Left cardiac atrium (tissue), 4 donors: ENCODE data around the gene ASB1. TPM values are rescaled to one million over a fixed set of nuclear protein-coding genes. Genes with fewer than 3 reads are reported as not detected.

Experiments used
- ATAC-seq, 2 donors: fragments of 200-7000 bp; cut with Tn5 transposase; one replicate each; pipeline ENCODE4 v1.9.1; 2020; ENCODE audit warnings: mild to moderate bottlenecking in 2 of 2, moderate library complexity in 2 of 2
- DNase-seq: peaks from one replicate; pipeline ENCODE4 v3.0.0-alpha.2; 2020
- intact Hi-C, 2 donors: fragments of 100-400 bp; cut with DNase I; formaldehyde crosslinking; loops; one replicate each; pipeline versions ENCODE4 v1.14.1 to v1.15.1; 2022 to 2023
- total RNA-seq, 2 donors: library from RNA; stranded (reverse); fragmentation: NEBNext Ultra II Directional; extraction: Animal tissue kit (Norgen Biotek cat#: 25700); gene quantifications; one replicate each; pipeline ENCODE4 v1.2.1, GENCODE V29; 2021
- donor health status: DM: no; HTN: yes; CAD: no.
- donor health status: DM: no; HTN: yes; CAD: no; lungs with severe emphysema.
- donor health status: DM: yes; HTN: yes; CAD: no.
- donor health status: Dilated cardiomyopathy.

ASB1 gene
- total RNA-seq, 2 donors from 2014 or later: 43.2 to 51.7 TPM

DNA sequence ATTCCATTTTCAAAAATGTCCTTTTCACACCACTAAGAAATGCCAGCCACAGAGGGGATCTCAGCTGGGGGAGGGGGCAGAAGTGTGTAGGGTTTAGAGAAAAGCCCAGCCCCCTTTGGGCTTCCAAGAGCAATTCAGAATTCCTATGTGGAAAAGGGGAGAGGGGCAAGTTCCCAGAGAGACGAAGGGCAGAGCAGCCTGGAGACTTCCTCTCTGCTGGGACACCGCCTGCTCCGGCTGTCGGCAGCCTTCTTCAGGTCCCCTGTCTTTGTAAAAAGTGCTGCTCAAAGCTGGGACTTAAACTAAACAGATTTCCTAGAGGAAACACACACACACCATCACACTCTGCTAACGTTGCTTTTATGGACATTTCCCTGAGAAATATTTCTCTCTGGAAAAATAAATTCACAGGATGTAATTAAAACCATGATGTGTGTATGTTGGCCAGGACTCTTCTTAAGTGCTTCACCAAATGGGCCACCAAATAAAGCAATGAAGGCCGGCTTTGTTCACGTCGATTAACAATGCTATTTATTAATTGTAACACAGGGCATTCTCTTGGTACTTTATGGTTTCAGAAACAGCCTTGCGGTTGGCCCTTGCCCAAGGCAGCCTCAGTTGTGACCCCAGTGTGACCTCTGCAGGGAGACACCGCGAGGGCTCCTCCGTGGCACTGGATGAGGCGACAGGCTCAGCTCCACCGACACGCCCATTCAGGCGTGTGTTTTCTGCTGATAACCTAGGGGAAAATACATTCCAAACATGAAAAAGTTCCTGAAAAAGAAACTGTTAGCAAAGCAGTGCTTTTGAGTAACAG is 5.6 kb upstream of the ASB1 start:
- DNase-seq: no peak
- intact Hi-C loops: no loop called here
- ATAC-seq: no peak

DNA sequence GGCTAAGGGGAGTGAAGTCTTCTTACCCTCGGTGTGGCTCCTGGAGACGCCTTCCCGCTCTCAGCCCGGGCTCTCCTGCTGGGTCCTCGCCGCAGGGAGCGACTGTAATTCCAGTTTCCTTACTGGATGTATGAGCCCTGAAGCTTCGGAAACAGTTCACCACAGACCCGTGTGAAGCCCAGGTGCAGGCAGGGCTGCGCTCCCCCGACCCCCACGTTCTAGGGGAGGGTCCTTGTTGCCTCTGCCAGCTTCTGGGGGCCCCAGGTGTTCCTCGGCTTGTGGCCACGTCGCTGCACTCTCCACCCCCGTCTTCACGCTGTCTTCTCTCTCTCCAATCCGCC is 5.1 kb upstream of the ASB1 start:
- ATAC-seq (no peak), DNase-seq (no peak)
- intact Hi-C loops: no loop called here

DNA sequence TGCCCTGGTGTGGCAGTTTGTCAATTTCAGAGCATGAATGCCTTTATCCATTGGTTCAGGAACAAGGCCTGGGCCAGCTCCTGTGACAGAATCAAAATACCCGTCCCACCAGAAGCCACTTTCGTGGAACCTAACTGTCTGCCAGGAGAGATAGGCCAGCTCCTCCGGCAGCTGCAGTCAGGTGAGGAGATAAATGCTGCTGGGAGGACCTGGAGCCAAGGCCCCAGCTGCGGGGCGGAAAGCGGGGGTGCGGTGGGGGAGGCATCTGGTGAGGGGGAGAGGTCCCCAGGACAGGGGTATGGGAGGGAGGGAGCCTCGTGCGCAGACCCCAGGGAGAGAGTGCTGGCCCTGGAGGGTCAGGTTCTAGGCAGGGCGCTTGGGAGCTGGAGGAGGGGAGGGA is 4.4 kb upstream of the ASB1 start:
- ATAC-seq (no peak), DNase-seq (no peak)
- intact Hi-C loops: no loop called here

DNA sequence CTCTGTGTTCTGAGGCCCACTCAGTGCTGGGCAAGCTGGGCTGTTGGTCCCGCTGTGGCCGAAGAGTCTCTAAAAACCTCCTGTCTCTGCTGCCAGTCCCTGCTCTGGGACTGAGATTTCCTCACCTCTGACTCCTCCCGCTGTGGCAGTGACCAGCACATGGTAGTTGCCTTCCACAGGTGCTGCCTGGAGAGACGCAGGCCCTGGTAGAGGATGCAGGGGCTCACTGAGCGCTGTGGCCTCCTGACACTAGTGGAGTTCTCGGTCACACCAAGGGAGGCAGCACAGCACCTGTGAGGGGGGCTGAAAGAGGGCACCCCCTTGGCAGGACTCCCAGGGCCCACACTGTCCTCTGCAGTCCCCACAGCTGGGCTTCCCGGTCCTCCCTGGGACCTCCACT is 3.8 kb upstream of the ASB1 start:
- intact Hi-C loops: no loop called here
- ATAC-seq (no peak), DNase-seq (no peak)

DNA sequence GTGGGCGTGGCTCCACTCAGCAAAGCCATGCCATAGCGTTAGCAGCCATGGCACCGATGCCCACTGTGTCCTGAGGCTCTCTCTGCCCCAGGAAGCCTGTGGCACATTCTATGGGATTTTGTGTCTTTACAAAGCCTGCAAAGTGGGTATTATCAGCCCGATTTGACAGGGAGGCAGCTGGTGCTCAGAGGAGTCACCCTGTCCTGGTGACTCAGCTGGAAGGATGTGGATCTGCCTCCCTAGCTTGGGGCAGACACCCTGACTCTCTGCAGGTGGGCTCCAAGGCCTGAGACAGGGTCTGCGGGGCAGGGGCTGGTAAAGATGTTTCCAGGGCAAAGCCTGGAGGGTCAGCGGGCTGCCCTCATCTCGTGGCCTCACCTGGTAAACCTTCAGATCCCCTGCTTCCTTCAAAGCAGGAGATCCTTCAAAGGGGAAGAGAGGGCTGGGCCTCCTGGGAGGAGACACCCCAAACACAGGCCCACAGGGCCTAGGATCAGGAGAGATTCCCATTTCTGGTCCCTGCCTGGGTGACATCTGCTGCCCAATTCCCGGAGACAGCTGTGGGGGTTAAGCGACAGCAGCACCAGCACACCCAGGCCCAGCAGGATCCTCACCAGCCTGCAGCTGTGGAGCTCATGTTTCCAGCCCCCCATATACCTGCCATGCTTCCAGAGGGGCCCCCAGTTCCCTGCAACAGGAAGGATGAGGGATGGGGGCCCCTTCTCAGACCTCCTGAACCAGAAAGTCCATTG is 3.0 kb upstream of the ASB1 start:
- intact Hi-C loops: no loop called here
- ATAC-seq (no peak), DNase-seq (no peak)

DNA sequence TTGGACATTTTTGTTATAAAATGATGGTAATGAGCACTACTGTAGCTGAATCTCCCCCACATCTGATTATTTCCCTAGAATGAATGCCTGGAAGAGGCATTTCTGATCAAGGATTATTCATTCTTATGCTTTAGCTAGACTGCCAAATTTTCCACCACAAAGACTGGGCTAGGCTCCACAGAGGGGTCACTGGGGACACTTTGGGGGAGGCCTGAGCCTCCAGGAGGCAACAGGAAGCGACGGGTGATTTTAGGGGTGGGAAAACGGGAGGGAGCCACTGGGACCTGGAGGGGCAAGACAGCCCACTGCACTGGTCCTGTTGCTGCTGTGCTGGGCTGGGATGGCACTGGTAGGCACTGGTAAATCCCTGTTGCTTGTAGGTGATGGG is 2.4 kb upstream of the ASB1 start:
- no peak for ATAC-seq
- intact Hi-C loops: no loop called here
- DNase-seq: no peak

DNA sequence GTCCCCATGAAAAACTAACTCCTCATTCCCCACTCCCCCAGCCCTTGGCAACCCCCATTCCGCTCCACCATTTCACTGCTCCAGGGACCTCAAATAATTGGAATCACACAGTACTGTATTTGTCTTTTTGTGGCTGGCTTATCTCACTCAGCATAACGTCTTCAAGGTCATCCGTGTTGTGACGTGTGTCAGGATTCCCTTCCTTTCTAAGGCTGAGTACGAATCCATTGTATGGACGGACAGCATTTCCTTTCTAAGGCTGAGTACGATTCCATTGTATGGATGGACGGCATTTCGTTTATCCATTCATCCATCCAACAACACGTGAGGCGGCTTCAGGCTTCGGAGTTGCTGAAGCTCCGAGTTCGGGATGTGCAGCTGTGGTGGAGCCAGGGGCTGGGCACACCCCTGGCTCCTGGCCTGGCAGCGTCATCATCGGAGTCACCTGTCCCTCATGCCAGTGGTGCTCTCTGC is 1.2 kb upstream of the ASB1 start:
- no peak for ATAC-seq
- intact Hi-C loops: no loop called here
- no peak for DNase-seq

DNA sequence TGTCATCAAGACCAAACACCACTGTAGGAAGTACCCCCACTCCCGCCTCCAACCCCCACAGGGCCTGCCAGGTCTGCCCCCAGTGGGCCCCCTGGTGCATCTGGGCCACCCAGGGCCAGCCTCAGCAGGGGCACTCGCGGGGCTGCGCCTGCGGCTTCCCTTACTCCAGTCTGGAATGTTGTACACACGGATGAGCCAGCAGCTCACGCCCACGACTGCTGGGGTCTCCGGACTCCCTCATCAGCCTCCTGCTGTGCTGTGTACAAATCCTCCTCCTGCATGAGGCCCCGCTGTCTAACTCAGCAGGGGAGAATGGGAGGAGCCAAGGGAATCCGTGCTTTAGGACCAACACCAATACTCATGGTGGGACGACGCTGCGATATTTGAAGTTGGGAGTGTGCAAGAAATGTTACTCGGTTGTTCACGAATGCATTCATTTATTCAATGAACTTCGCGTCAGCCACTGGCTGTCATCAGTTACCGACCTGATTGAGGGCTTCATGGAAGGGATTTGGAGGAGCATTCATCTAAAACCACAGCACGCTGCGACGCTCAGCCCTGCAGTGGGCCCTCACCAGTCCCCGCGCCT is 654 bp upstream of the ASB1 start:
- ATAC-seq (peak; percentile 7 to 47), DNase-seq (no peak)
- intact Hi-C loops: no loop called here

DNA sequence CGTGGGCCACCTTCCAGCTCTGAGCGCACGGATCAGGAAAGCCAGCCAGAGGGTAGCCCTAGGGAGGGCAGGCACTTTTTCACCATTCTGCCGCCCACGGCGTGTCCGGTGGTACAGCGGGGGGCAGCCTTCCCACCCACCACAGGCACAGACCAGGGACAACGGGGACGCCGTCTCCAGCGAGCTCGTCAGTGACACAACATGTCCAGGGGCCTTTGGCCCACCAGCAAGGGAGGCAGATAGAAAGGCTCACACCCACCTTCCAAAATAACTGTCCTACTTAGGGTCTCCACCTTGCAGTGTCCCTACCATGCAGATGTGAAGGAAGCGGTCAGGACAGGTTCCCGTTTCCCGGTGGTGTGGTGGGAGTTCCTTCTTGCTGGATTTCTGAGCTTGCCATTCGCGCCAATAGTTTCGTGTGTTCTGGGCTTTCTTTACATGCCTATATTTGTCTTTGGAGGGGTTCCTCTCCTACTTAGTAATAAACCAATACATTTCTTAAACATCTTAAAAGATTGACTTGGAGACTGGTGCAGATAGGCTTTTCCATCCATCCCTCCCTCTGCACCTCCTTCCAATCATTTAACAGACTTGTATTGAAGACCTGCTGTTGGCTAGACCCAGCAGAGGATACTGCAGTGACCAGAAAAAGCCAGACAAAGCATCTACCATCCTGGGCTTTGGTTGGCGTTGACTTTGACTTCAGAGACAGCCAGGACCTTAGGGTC is 872 bp downstream of the ASB1 start:
- peak; percentile 14 to 31 for ATAC-seq
- intact Hi-C loops: no loop called here
- DNase-seq: peak; percentile 56

DNA sequence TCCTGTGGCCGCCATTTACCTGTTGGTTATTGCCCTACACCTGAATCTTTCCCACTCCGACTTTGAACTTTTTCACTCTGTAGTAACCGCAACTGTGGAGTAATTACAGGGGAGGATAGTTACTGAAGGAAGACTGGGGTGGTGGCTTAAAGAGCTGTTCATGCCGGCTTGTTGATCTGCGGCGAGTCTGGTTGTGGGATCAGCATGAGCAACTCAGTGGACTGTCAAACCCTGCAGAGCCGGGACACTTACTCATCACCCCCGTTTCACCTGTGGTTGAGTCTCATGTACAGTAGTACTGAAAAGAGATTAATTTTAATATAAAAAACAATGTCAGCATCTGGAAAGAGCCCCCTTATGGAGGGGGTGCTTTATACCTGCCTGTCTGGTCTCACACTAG is 2.1 kb downstream of the ASB1 start:
- DNase-seq (no peak), ATAC-seq (no peak)
- intact Hi-C loops: no loop called here

DNA sequence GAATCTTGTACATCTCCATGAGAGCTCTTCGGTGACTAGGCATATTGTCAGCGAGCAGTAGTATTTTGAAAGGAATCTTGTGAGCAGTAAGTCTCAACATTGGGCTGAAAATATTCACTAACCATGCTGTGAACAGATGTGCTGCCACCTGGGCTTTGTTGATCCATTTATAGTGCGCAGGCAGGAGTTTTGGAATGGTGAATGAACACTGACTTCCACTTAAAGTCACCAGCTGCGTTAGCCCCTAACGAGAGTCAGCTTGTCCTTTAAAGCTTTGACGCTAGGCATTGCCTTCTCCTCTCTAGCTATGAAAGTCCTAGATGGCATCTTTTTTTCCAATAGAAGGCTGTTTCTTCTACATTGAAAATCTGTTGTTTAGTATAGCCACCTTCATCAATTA is 4.1 kb downstream of the ASB1 start:
- DNase-seq (no peak), ATAC-seq (no peak)
- intact Hi-C loops: no loop called here

DNA sequence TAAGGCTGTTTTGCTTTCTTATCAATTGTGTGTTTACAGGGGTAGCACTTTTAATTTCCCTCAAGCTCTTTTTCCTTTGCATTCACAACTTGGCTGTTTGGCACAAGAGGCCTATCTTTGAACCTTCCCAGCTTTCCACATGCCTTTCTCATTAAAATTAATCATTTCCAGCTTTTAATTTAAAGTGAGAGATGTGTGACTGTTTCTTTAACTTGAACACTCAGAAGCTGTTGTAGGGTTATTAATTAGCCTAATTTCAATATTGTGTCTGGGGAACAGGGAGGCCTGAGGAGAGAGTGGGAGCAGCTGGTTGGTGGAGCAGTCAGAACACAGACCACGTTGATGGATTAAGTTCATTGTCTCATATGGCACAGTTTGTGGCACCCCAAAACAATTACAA is 4.7 kb downstream of the ASB1 start:
- intact Hi-C loops: no loop called here
- DNase-seq (no peak), ATAC-seq (no peak)

DNA sequence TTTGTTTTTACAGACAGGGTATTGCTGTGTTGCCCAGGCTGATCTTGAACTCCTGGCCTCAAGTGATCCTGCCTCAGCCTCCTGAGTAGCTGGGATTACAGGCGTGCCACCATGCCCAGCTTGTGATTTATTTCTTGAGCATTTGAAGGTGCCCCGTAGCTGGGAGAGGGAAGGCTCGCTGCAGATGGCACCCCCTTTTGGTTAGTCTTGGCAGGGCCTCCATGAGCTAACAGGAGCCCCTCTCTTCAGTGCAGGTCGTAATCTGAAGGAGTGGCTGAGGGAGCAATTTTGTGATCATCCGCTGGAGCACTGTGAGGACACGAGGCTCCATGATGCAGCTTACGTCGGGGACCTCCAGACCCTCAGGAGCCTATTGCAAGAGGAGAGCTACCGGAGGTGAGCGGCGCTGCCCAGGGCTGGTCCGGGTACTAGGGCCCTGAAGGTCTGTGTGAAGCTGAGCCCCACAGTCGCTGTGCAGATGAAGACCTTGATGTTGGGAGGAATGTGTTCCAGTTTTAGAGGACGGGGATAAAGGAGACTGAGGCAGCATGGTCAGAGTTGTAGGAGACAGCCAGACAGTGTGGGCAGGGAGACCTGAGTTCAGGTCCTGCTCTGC is 6.7 kb downstream of the ASB1 start:
- intact Hi-C loops: no loop called here
- no peak for ATAC-seq
- no peak for DNase-seq

DNA sequence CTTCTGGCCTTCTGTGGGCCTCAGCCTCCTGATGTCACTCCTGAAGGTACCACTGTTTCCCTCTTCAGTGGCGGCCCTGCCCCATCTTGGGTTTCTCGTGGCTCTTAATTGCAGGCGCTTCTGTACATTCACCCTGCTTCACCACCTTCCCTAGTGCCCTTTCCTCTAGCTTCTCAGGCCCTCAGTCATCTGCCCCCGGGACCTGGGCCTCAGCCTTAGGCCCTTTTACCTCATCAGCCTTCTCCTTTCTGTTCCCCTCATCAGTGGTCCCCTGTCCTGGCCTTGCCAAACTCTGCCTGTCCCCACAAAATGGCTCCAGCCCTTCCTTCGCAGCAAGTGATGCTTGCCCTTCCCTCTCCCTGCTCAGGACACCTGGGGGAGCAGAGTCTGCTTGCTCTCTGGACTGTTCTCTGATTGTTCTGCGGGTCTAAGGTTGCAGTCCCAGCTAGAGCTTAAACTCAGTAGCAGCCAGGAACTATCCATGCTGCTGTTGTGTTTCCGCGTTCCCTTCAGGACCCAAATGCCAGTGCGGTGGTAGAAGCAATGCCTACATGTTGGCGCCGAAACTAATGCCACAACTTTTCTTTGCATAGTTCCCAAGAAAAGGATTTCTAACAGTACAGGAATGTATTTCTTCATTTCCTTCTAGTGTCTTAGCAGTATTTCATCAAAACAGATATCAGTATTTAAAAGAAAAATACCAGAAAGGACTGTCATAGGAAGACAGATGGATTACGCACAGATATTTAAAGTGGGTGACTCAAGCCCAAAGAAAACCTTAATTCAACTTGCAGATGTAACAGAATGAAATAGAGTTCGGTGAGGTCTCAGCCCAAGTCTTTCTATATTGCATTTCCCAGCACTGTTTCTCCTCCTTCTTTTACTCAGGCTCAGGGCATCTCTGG is 7.5 kb downstream of the ASB1 start:
- no peak for DNase-seq

DNA sequence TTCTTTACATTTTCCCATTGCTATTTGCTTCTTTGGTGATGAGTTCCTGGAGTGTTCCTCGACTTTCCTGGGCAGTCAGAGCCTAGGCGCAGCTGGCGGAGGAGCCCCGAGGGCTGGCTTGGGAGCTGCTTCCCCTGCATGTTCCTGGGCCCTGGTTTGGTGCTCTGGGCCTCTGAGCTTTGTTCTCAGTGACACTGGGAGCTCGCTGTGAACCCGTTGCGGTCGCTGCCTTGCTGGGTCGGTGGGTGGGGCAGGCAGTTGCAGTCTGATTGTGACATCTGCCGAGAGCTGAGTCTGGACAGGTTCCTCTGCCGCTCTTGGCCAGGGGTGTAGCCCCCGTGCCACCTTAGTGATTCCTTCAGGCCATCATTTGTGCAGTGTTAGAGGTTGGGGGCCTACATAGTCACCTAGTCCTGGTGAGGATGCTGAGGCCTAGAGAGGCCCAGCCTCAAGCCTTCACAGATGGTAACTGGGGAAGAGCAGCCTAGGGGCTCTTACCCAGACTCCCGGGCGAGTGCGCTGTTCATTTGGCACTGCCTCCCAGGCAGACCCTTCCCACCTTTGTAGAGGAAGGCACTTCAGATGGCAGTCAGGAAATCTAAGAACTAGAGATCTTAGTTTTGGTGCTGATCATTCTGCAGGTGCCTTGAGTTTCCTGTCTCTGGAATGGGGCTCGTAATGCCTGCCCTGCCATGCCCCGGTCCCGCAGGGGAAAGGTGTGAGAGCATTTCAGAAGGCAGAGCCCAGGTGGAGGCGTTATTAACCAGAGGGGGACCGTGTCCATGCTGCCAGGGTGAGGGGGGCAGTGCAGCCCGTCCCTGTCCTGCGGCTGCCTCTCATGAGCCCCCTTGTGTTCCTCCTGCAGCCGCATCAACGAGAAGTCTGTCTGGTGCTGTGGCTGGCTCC is 8.4 kb downstream of the ASB1 start:
- no peak for ATAC-seq
- intact Hi-C loops: no loop called here
- DNase-seq: no peak

More for the DNA sequence above, 7.5 kb downstream of the ASB1 start:
- intact Hi-C loops: no loop called here
- no peak for ATAC-seq

DNA sequence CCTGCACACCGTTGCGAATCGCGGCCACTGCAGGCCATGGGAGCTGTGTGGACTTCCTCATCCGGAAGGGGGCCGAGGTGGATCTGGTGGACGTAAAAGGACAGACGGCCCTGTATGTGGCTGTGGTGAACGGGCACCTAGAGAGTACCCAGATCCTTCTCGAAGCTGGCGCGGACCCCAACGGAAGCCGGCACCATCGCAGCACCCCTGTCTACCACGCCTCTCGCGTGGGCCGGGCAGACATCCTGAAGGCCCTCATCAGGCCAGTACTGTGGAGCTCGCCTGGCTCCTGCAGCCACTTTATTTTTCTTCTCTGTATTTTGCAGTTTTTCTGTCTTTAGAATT is 9.0 kb downstream of the ASB1 start:
- ATAC-seq (no peak), DNase-seq (no peak)
- intact Hi-C loops: no loop called here
